H9 (cell line): ENCODE measurements around the gene PLXNB2. TPM values are rescaled to one million over a fixed set of nuclear protein-coding genes. Genes with fewer than 3 reads are reported as not detected.
"Not testable (repeated sequence)": the region's sequence is repeated elsewhere in the genome, so short reads cannot be mapped to it uniquely, and the experiment has no call there.

ENCODE experiments used
- DNase-seq: peaks from one replicate; pipeline ENCODE4 v3.0.0-alpha.2; 2017
- H2AFZ ChIP-seq: one replicate; pipeline ENCODE4 v1.6.1; 2013; ENCODE audit warnings: mild to moderate bottlenecking, low read length, control low read depth, moderate library complexity
- H2AK5ac ChIP-seq: 2 replicates; pipeline ENCODE4 v1.6.1; 2013; ENCODE audit warnings: low read length, control low read depth, mixed read lengths; ENCODE audit not compliant: insufficient read length
- H2BK120ac ChIP-seq: one replicate; pipeline ENCODE4 v1.6.1; 2013; ENCODE audit warnings: low read depth, mild to moderate bottlenecking, low read length, control low read depth, inconsistent platforms; ENCODE audit not compliant: poor library complexity, severe bottlenecking
- H2BK12ac ChIP-seq: 2 replicates; pipeline ENCODE4 v1.6.1; 2013; ENCODE audit warnings: low read length, control low read depth, mixed read lengths, low read depth; ENCODE audit not compliant: insufficient read length
- H2BK15ac ChIP-seq: 2 replicates; pipeline ENCODE4 v1.6.1; 2013; ENCODE audit warnings: low read depth, low read length, control low read depth
- H2BK20ac ChIP-seq: one replicate; pipeline ENCODE4 v1.6.1; 2013; ENCODE audit warnings: low read depth, mild to moderate bottlenecking, low read length, control low read depth, inconsistent platforms; ENCODE audit not compliant: poor library complexity, severe bottlenecking
- H2BK5ac ChIP-seq: 2 replicates; pipeline ENCODE4 v1.6.1; 2013; ENCODE audit warnings: low read length, control low read depth, mixed read lengths; ENCODE audit not compliant: insufficient read length
- H3K14ac ChIP-seq: 2 replicates; pipeline ENCODE4 v1.6.1; 2013; ENCODE audit warnings: low read length, control low read depth; ENCODE audit not compliant: insufficient read depth
- H3K18ac ChIP-seq: 2 replicates; pipeline ENCODE4 v1.6.1; 2013; ENCODE audit warnings: low read depth, mild to moderate bottlenecking, mixed read lengths, low read length, control low read depth; ENCODE audit not compliant: insufficient read length
- H3K23ac ChIP-seq: 2 replicates; pipeline ENCODE4 v1.6.1; 2013; ENCODE audit warnings: low read length, control low read depth, mixed read lengths, low read depth; ENCODE audit not compliant: insufficient read length
- H3K23me2 ChIP-seq: 2 replicates; pipeline ENCODE4 v1.6.1; 2013; ENCODE audit warnings: low read depth, mild to moderate bottlenecking, mixed read lengths, low read length, control low read depth; ENCODE audit not compliant: insufficient read length, poor library complexity, severe bottlenecking
- H3K27ac ChIP-seq: 2 replicates; pipeline ENCODE4 v1.5.1; 2013; ENCODE audit warnings: low read length, control low read depth, mixed read lengths, low read depth; ENCODE audit not compliant: insufficient read length
- H3K27me3 ChIP-seq: 2 replicates; pipeline ENCODE4 v1.6.1; 2013; ENCODE audit warnings: low read length, control low read depth, inconsistent platforms; ENCODE audit not compliant: insufficient read depth
- H3K4ac ChIP-seq: 2 replicates; pipeline ENCODE4 v1.6.1; 2013; ENCODE audit warnings: low read depth, mild to moderate bottlenecking, control low read depth, inconsistent platforms, low read length, moderate library complexity
- H3K4me1 ChIP-seq: 2 replicates; pipeline ENCODE4 v1.6.1; 2013; ENCODE audit warnings: low read length, control low read depth, inconsistent platforms; ENCODE audit not compliant: insufficient read depth
- H3K4me2 ChIP-seq: 2 replicates; pipeline ENCODE4 v1.6.1; 2013; ENCODE audit warnings: low read length, control low read depth, mixed read lengths; ENCODE audit not compliant: insufficient read length, insufficient read depth
- H3K56ac ChIP-seq: 2 replicates; pipeline ENCODE4 v1.6.1; 2013; ENCODE audit warnings: low read depth, mild to moderate bottlenecking, mixed read lengths, low read length, control low read depth; ENCODE audit not compliant: insufficient read length
- H3K79me1 ChIP-seq: 2 replicates; pipeline ENCODE4 v1.6.1; 2013; ENCODE audit warnings: low read depth, mild to moderate bottlenecking, moderate library complexity, low read length, control low read depth, inconsistent platforms; ENCODE audit not compliant: insufficient read depth, poor library complexity, severe bottlenecking
- H3K79me2 ChIP-seq: 2 replicates; pipeline ENCODE4 v1.6.1; 2013; ENCODE audit warnings: low read length, control low read depth, inconsistent platforms; ENCODE audit not compliant: insufficient read depth
- H3K9ac ChIP-seq: 2 replicates; pipeline ENCODE4 v1.6.1; 2013; ENCODE audit warnings: low read length, control low read depth, mixed read lengths; ENCODE audit not compliant: insufficient read length; ENCODE audit errors: extremely low read depth
- H3K9me3 ChIP-seq: one replicate; pipeline ENCODE4 v1.6.1; 2013; ENCODE audit warnings: low read depth, low read length, inconsistent platforms; ENCODE audit not compliant: control insufficient read depth
- H3T11ph ChIP-seq: one replicate; pipeline ENCODE4 v1.6.1; 2013; ENCODE audit warnings: mild to moderate bottlenecking, low read length, control low read depth, inconsistent platforms
- H4K20me1 ChIP-seq: one replicate; pipeline ENCODE4 v1.6.1; 2013; ENCODE audit not compliant: control insufficient read depth, insufficient read length, insufficient read depth
- H4K5ac ChIP-seq: 2 replicates; pipeline ENCODE4 v1.6.1; 2013; ENCODE audit warnings: low read depth, mild to moderate bottlenecking, mixed read lengths, low read length, control low read depth; ENCODE audit not compliant: insufficient read length
- H4K8ac ChIP-seq: replicated peaks from 2 replicates; pipeline ENCODE4 v1.6.1; 2013; ENCODE audit warnings: low read length, control low read depth, mixed read lengths, low read depth; ENCODE audit not compliant: insufficient read length
- H4K91ac ChIP-seq: 2 replicates; pipeline ENCODE4 v1.6.1; 2013; ENCODE audit warnings: low read depth, mild to moderate bottlenecking, moderate library complexity, mixed read lengths, low read length, control low read depth; ENCODE audit not compliant: insufficient read length
- H3K27ac Mint-ChIP-seq, 3 experiments: 2 replicates in 2 of 3; 3 replicates in 1 of 3; pipeline ENCODE4 v1.8.0; 2020 to 2021; ENCODE audit warnings: mixed read lengths in 3 of 3, mild to moderate bottlenecking in 1 of 3, moderate library complexity in 1 of 3
- H3K27me3 Mint-ChIP-seq: 2 replicates; pipeline ENCODE4 v1.8.0; 2021; ENCODE audit warnings: low read depth, mild to moderate bottlenecking, moderate library complexity, mixed read lengths
- H3K36me3 Mint-ChIP-seq, 3 experiments: 2 replicates in 2 of 3; 3 replicates in 1 of 3; pipeline ENCODE4 v1.8.0; 2020 to 2021; ENCODE audit warnings: low read depth in 3 of 3, mixed read lengths in 3 of 3; ENCODE audit not compliant: insufficient read depth in 1 of 3
- H3K4me1 Mint-ChIP-seq, 2 experiments: 2 replicates each; pipeline ENCODE4 v1.8.0; 2020; ENCODE audit warnings: mixed read lengths in 2 of 2
- H3K4me3 Mint-ChIP-seq, 2 experiments: 2 replicates in 1 of 2; 3 replicates in 1 of 2; pipeline ENCODE4 v1.8.0; 2020 to 2021; ENCODE audit warnings: mild to moderate bottlenecking in 2 of 2, mixed read lengths in 2 of 2, moderate library complexity in 1 of 2
- H3K9me3 Mint-ChIP-seq, 2 experiments: 2 replicates in 1 of 2; 3 replicates in 1 of 2; pipeline ENCODE4 v1.8.0; 2020; ENCODE audit warnings: mild to moderate bottlenecking in 2 of 2, mixed read lengths in 2 of 2, moderate library complexity in 1 of 2
- WGBS: extraction: QIAGEN DNeasy Blood & Tissue Kit; methylation state at CpG from one replicate; pipeline ENCODE4 v1.1.7; 2013; ENCODE audit warnings: missing lambda C conversion rate, low lambda C conversion rate, mixed read lengths; ENCODE audit not compliant: insufficient read length; ENCODE audit errors: extremely low coverage; 5-methylcytosine and 5-hydroxymethylcytosine counted together
- total RNA-seq: library from RNA; stranded (reverse); gene quantifications from 2 replicates; pipeline ENCODE4 v1.2.1, GENCODE V29; 2021
- TF ChIP-seq, protein P1 (sequence below): fragments of 200-600 bp; sonication (generic); conservative IDR thresholded peaks from 3 replicates; pipeline ENCODE4 v1.8.0; 2021; ENCODE audit warnings: antibody characterized with exemption, mild to moderate bottlenecking

Gene PLXNB2
- total RNA-seq, 1 experiment from 2014 or later = 87.6 TPM

DNA sequence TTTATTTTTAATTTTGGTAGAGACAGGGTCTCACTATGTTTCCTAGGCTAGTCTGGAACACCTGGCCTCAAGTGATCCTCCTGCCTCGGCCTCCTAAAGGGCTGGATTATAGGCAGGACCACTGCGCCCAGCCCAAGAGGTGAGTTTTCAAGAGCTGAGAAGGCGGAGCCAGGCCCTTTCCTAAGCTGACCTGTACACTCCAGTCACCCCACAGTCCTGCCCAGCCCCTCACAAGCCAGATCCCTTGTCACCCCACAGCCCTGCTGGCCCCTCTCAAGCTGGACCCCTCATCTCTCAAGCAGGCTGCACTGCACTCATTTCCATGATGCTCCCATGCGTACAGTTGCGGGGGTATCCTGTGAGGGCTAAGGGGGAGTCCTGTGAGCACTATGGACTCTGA lies 16.5 kb upstream of the PLXNB2 start:
- Histone ChIP-seq H3T11ph (no peak overlapping the region), H3K79me1 (no peaks in the 10 kb centered on the region), H4K8ac (no peak overlapping the region), H3K4ac (no peak overlapping the region), H2AK5ac (no peak overlapping the region), H2BK12ac (no peak overlapping the region), H4K5ac (no peak overlapping the region), H3K4me1 (no peaks in the 10 kb centered on the region), H3K9ac (no peak overlapping the region), H3K23ac (no peak overlapping the region), H3K4me2 (no peak overlapping the region), H3K27ac (no peak overlapping the region), H2AFZ (no peak overlapping the region), H4K91ac (no peak overlapping the region), H3K18ac (no peak overlapping the region), H3K27me3 (no peaks in the 10 kb centered on the region; the same call in 1 of the 2 replicates), H3K23me2 (peaks cover 5% of the 10 kb centered on the region), H3K56ac (no peak overlapping the region), H3K14ac (no peak overlapping the region), H2BK120ac (no peak overlapping the region), H3K9me3 (no peaks in the 10 kb centered on the region), H4K20me1 (no peaks in the 10 kb centered on the region), H2BK5ac (no peak overlapping the region), H3K79me2 (no peaks in the 10 kb centered on the region), H2BK20ac (no peak overlapping the region), H2BK15ac (no peak overlapping the region)
- Mint-ChIP-seq H3K27me3 (peaks cover 52% of the 10 kb centered on the region), H3K4me3 (no peak overlapping the region), H3K27ac (no peak overlapping the region), H3K36me3 (peaks cover 0 to 2% (median 0%) of the 10 kb centered on the region in 3 experiments; a peak in 1 of 7 replicates), H3K4me1 (peaks cover 7 to 11% of the 10 kb centered on the region in 2 experiments), H3K9me3 (no peaks in the 10 kb centered on the region)
- DNase-seq = no peak
- TF ChIP-seq, protein P1, sequence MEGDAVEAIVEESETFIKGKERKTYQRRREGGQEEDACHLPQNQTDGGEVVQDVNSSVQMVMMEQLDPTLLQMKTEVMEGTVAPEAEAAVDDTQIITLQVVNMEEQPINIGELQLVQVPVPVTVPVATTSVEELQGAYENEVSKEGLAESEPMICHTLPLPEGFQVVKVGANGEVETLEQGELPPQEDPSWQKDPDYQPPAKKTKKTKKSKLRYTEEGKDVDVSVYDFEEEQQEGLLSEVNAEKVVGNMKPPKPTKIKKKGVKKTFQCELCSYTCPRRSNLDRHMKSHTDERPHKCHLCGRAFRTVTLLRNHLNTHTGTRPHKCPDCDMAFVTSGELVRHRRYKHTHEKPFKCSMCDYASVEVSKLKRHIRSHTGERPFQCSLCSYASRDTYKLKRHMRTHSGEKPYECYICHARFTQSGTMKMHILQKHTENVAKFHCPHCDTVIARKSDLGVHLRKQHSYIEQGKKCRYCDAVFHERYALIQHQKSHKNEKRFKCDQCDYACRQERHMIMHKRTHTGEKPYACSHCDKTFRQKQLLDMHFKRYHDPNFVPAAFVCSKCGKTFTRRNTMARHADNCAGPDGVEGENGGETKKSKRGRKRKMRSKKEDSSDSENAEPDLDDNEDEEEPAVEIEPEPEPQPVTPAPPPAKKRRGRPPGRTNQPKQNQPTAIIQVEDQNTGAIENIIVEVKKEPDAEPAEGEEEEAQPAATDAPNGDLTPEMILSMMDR = no peak
- WGBS = no CpG with 5 or more reads among the region's 5 CpGs

DNA sequence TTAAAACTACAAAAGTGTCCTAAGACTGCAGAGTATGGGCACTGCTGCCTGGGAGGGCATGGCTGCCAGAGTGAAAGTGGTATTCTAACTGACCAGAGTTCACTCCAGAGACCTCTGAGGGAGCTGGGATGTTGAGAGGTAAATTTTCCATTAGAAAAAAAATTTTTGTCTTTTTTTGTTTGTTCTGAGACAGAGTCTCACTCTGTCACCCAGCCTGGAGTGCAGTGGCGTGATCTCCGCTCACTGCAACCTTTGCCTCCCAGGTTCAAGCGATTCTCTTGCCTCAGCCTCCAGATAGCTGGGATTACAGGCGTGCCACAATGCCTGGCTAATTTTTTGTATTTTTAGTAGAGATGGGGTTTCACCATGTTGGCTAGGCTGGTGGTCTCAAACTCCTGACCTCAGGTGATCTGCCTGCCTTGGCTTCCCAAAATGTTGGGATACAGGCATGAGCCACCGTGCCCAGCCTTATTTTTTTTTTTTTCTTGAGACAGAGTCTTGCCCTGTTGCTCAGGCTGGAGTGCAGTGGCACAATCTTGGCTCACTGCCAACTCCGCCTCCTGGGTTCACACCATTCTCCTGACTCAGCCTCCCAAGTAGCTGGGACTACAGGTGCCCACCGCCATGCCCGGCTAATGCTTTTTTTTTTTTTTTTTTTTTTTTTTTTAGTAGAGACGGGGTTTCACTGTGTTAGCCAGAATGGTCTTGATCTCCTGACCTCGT lies 15.1 kb upstream of the PLXNB2 start:
- not testable (repeated sequence) for H3K4me2 ChIP-seq, H4K8ac ChIP-seq, H3K79me2 ChIP-seq, H3T11ph ChIP-seq, H3K9ac ChIP-seq, H3K36me3 Mint-ChIP-seq, H2BK5ac ChIP-seq, H3K27me3 ChIP-seq, H4K5ac ChIP-seq, H3K23me2 ChIP-seq, H3K23ac ChIP-seq, H3K18ac ChIP-seq, H3K9me3 ChIP-seq, H3K4ac ChIP-seq, H2BK20ac ChIP-seq, H4K91ac ChIP-seq, H2BK120ac ChIP-seq, H4K20me1 ChIP-seq, H3K14ac ChIP-seq, H2BK15ac ChIP-seq, H3K9me3 Mint-ChIP-seq, H3K27ac ChIP-seq, H2AFZ ChIP-seq, H3K79me1 ChIP-seq, H3K56ac ChIP-seq, H2BK12ac ChIP-seq, H3K27ac Mint-ChIP-seq, H3K4me3 Mint-ChIP-seq, H2AK5ac ChIP-seq, H3K4me1 ChIP-seq, DNase-seq
- peaks cover 7 to 10% of the 10 kb centered on the region in 2 experiments for H3K4me1 Mint-ChIP-seq
- WGBS = no CpG with 5 or more reads among the region's 10 CpGs
- H3K27me3 Mint-ChIP-seq = peaks cover 44% of the 10 kb centered on the region
